MM.1S (cell line): ENCODE measurements around the gene BCL11B.

Source experiments
- DNase-seq: peaks from one replicate; pipeline ENCODE4 v3.0.0-alpha.2; 2015
- H2AFZ ChIP-seq: fragments of 300-600 bp; sonication (generic); 2 replicates; pipeline ENCODE4 v1.6.0; 2016; ENCODE audit warnings: antibody characterized with exemption, low read length
- H3F3A ChIP-seq: fragments of 300-600 bp; sonication (generic); 2 replicates; pipeline ENCODE4 v1.6.1; 2016; ENCODE audit warnings: mild to moderate bottlenecking, antibody characterized with exemption, low read length, moderate library complexity, mixed read lengths; ENCODE audit not compliant: insufficient read depth
- H3K27ac ChIP-seq: fragments of 300-600 bp; sonication (generic); 2 replicates; pipeline ENCODE4 v1.5.1; 2016; ENCODE audit warnings: mild to moderate bottlenecking, low read length
- H3K27me3 ChIP-seq: fragments of 300-600 bp; sonication (generic); replicated peaks from 2 replicates; pipeline ENCODE4 v1.6.0; 2016; ENCODE audit warnings: low read length; ENCODE audit not compliant: insufficient read depth
- H3K36me3 ChIP-seq: fragments of 300-600 bp; sonication (generic); replicated peaks from 2 replicates; pipeline ENCODE4 v1.6.1; 2016; ENCODE audit warnings: mild to moderate bottlenecking, low read length, mixed read lengths; ENCODE audit not compliant: insufficient read depth
- H3K4me1 ChIP-seq: fragments of 300-600 bp; sonication (generic); 2 replicates; pipeline ENCODE4 v1.6.1; 2016; ENCODE audit warnings: low read length, mixed read lengths
- H3K4me2 ChIP-seq: fragments of 300-600 bp; sonication (generic); 2 replicates; pipeline ENCODE4 v1.6.0; 2016; ENCODE audit warnings: low read depth, low read length
- H3K4me3 ChIP-seq: fragments of 300-600 bp; sonication (generic); 2 replicates; pipeline ENCODE4 v1.5.1; 2016; ENCODE audit warnings: low read length, mixed read lengths
- H3K79me2 ChIP-seq: fragments of 300-600 bp; sonication (generic); 2 replicates; pipeline ENCODE4 v1.6.1; 2016; ENCODE audit warnings: mixed run types, low read length, mixed read lengths
- H3K9ac ChIP-seq: fragments of 300-600 bp; sonication (generic); 2 replicates; pipeline ENCODE4 v1.6.1; 2016; ENCODE audit warnings: low read length, mixed read lengths
- H3K9me2 ChIP-seq: fragments of 300-600 bp; sonication (generic); replicated peaks from 2 replicates; pipeline ENCODE4 v1.6.1; 2016; ENCODE audit warnings: mild to moderate bottlenecking, low read length, mixed read lengths; ENCODE audit not compliant: insufficient read depth
- H3K9me3 ChIP-seq: fragments of 300-600 bp; sonication (generic); replicated peaks from 2 replicates; pipeline ENCODE4 v1.6.1; 2016; ENCODE audit warnings: mild to moderate bottlenecking, low read length, mixed read lengths; ENCODE audit not compliant: insufficient read depth
- H4K20me1 ChIP-seq: fragments of 300-600 bp; sonication (generic); 2 replicates; pipeline ENCODE4 v1.6.1; 2016; ENCODE audit warnings: mild to moderate bottlenecking, low read length, moderate library complexity, mixed read lengths; ENCODE audit not compliant: insufficient read depth
- CTCF ChIP-seq: fragments of 300-600 bp; sonication (generic); IDR thresholded peaks from 2 replicates; pipeline ENCODE4 v1.5.1; 2016; ENCODE audit warnings: antibody characterized with exemption, low read length, mixed read lengths
- EZH2 ChIP-seq: fragments of 300-600 bp; sonication (generic); optimal IDR thresholded peaks from 2 replicates; pipeline ENCODE3; 2017; ENCODE audit warnings: low read depth, mild to moderate bottlenecking, antibody characterized with exemption, low read length, mixed read lengths
- EZH2phosphoT487 ChIP-seq: fragments of 300-600 bp; sonication (generic); IDR thresholded peaks from 2 replicates; pipeline ENCODE4 v1.6.1; 2018; ENCODE audit warnings: antibody characterized with exemption, low read length

BCL11B gene

GRCh38 chr14:99129998-99130397 lies 142.0 kb downstream of the BCL11B start:
- Histone ChIP-seq H3K27ac (no peak overlapping the region), H2AFZ (no peak overlapping the region), H3K4me3 (no peak overlapping the region), H3K4me1 (no peaks in the 10 kb centered on the region), H3K36me3 (no peaks in the 10 kb centered on the region), H3K9ac (no peak overlapping the region), H4K20me1 (no peaks in the 10 kb centered on the region), H3K4me2 (no peak overlapping the region), H3F3A (no peaks in the 10 kb centered on the region), H3K79me2 (no peaks in the 10 kb centered on the region), H3K9me3 (no peaks in the 10 kb centered on the region), H3K27me3 (no peaks in the 10 kb centered on the region), H3K9me2 (no peaks in the 10 kb centered on the region)
- no peak for DNase-seq
- TF ChIP-seq EZH2 (no peak), CTCF (no peak)

- Histone ChIP-seq H3K9me3 (no peaks in the 10 kb centered on the region), H3K4me3 (no peak overlapping the region), H4K20me1 (no peaks in the 10 kb centered on the region), H3F3A (no peaks in the 10 kb centered on the region), H3K27ac (no peak overlapping the region), H3K9me2 (no peaks in the 10 kb centered on the region), H2AFZ (no peak overlapping the region), H3K79me2 (no peaks in the 10 kb centered on the region), H3K36me3 (no peaks in the 10 kb centered on the region), H3K4me1 (no peaks in the 10 kb centered on the region), H3K4me2 (no peak overlapping the region), H3K9ac (no peak overlapping the region), H3K27me3 (no peaks in the 10 kb centered on the region)
- no peak for TF ChIP-seq CTCF
- TF ChIP-seq EZH2phosphoT487, result no peak
- no peak for TF ChIP-seq EZH2
- DNase-seq, result no peak
Measured at GRCh38 chr14:99129211-99129696, 142.7 kb downstream of the BCL11B start.

- TF ChIP-seq CTCF, result no peak
- no peak for TF ChIP-seq EZH2phosphoT487
- TF ChIP-seq EZH2, result no peak
- Histone ChIP-seq H3K79me2 (no peaks in the 10 kb centered on the region), H3K9me2 (no peaks in the 10 kb centered on the region), H3K4me2 (no peak overlapping the region), H3K4me1 (no peaks in the 10 kb centered on the region), H3K9me3 (no peaks in the 10 kb centered on the region), H3K36me3 (no peaks in the 10 kb centered on the region), H3K9ac (no peak overlapping the region), H3K27ac (no peak overlapping the region), H3K27me3 (no peaks in the 10 kb centered on the region), H2AFZ (no peak overlapping the region), H3K4me3 (no peak overlapping the region), H3F3A (no peaks in the 10 kb centered on the region), H4K20me1 (no peaks in the 10 kb centered on the region)
- DNase-seq, result no peak
Measured at GRCh38 chr14:99128185-99128584, 143.8 kb downstream of the BCL11B start.
